Right lobe of liver (tissue), 4 donors: ENCODE results near the gene BSX.

Experiments
- POLR2A ChIP-seq: fragments of 450-650 bp; IDR thresholded peaks from one replicate; pipeline ENCODE4 v1.6.1; 2017; ENCODE audit warnings: antibody characterized with exemption, mild to moderate bottlenecking
- TF ChIP-seq, protein P1 (sequence below), 4 donors: fragments of 200-600 bp in 3 of 4; fragments of 450-650 bp in 1 of 4; IDR thresholded peaks; one replicate each; pipeline versions ENCODE4 v1.5.1 to v1.8.0; 2016 to 2022; ENCODE audit warnings: antibody characterized with exemption in 4 of 4, mild to moderate bottlenecking in 2 of 4
- donor health status: DM: no; HTN: no; CAD: no.
- donor health status: DM: no; HTN: no; CAD: no.
- donor health status: DM: no; HTN: yes; CAD: no.

DNA sequence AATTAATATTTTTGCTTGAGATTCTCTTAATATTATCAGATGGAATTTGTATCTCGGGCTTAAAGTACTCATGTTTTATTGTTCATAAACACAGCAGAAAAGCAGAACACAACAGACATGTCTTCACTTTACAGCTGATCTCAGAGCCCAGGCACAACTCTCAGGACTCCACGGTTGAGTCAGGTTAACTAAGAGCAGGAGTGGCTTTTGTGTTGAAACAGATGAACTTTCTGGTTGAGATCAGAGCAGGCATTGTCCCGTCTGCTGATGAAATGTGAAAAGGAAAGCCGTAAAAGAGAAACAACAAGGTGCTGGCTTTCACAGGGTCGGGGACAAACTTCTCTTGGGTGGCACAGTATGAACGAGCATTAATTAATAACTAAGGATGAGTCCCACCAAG, 50.1 kb downstream of the BSX start:
- TF ChIP-seq, protein P1, sequence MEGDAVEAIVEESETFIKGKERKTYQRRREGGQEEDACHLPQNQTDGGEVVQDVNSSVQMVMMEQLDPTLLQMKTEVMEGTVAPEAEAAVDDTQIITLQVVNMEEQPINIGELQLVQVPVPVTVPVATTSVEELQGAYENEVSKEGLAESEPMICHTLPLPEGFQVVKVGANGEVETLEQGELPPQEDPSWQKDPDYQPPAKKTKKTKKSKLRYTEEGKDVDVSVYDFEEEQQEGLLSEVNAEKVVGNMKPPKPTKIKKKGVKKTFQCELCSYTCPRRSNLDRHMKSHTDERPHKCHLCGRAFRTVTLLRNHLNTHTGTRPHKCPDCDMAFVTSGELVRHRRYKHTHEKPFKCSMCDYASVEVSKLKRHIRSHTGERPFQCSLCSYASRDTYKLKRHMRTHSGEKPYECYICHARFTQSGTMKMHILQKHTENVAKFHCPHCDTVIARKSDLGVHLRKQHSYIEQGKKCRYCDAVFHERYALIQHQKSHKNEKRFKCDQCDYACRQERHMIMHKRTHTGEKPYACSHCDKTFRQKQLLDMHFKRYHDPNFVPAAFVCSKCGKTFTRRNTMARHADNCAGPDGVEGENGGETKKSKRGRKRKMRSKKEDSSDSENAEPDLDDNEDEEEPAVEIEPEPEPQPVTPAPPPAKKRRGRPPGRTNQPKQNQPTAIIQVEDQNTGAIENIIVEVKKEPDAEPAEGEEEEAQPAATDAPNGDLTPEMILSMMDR (IDR thresholded peaks at IDR 0.05) = no peak
- no peak for TF ChIP-seq POLR2A
